Cerebellar nuclear complex (tissue), 1 donor: Measurements from ENCODE around the gene TPBG.

Source experiments
- DNase-seq, 2 experiments: peaks; one replicate each; lab custom pipeline; 2025; lab: John Stamatoyannopoulos, UW

Gene TPBG, protein sequence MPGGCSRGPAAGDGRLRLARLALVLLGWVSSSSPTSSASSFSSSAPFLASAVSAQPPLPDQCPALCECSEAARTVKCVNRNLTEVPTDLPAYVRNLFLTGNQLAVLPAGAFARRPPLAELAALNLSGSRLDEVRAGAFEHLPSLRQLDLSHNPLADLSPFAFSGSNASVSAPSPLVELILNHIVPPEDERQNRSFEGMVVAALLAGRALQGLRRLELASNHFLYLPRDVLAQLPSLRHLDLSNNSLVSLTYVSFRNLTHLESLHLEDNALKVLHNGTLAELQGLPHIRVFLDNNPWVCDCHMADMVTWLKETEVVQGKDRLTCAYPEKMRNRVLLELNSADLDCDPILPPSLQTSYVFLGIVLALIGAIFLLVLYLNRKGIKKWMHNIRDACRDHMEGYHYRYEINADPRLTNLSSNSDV

DNA sequence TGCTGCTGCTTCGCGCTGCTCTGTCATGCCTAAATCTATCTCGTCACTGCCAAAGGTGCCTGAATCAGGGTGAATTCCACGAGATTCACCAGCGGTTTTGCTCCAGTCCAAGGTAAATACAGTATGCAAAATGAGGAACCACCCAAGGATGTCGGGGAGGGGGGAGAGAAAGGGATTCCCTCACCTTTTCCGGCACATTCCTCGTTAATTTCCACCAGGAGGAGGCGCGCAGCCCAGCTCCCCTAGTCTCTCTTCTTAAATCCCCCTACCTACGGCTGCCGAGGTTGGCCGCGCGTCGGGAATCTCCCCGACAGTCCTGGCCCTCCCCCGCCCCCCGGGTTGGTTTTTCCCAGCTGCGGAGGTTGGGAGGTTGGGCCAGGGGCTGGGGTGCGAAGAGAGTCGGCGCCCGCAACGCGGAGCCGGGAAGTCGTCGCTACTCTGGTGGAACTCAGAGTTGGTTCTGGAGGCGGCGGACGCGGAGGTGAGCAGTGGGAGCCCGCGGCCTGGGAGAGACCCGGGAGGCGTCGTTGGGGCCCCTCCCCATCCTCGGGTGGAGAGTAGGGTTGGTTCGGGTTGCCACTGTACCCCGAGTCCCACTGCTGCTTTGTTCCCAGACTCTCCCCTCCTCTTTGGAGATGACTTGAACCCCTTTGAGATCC lies at the start of gene TPBG:
Gene TPBG (plus strand): TSS at position 390 of the 659 bp plus-strand sequence. CDS start 1,145 bp downstream, outside the sequence.
- DNase-seq: no peak

DNA sequence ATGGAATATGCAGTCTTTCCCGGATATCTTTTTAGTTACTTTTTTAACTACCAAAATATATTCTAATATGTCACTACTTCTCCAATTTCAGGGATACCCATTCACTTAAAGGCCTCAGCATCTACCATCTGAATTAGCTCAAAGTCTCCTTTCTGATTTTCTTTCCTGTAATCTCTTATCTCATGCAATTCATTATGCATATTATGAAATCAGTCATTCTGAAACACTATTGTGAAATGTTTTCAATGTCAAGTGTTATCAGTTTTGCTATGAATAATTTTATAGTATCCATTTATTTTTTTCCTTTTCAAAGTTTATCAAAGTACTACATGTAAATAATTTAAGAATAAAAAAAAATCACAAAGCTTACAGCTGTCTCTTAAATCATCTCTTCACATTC lies 41.2 kb upstream of the TPBG start:
- no peak for DNase-seq

DNA sequence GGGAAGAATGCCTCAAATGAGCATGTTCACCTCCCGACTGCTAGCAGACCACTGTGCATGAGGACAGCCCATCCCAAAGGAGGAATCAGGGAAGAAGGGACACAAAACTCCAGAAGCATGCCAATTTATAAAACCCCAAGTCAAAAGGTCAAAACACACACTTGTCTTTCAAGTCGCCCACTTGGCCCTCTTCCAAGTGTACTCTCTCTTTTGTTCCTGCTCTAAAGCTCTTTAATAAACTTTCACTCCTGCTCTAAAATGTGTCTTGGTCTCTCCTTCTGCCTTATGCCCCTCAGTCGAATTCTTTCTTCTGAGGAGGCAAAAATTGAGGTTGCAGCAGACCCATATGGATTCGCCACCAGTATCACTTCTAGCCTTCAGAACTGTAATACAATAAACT lies 33.9 kb upstream of the TPBG start:
- DNase-seq: no peak

DNA sequence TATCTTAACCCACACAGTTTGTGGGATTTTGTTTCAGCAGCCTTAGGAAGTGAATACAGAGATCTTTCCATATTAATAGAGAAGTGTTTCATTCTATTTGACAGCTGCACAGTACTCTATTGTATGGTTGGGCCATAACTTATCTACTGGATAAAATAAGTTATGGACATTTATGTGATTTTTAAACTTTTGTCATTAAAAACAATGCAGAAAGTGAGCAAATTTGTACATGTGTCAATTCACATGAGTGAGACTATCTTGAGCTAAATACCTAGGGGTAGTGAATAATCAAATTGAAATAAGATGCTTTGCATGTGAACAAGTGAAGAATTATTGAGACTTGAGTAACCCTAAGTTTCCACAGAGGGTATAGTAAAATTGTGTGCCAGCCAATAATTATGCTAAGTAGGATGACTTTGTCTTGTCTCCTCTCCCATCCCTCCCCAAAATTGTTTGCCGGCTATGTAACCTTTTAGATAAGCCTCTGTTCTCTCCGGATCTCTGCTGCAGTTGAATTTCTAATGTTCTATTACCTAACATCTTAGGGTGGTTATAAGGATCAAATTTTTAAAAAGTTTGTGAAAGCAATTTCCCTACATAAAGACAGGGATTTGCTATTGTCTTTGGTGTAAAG lies 33.3 kb upstream of the TPBG start:
- DNase-seq: no peak

DNA sequence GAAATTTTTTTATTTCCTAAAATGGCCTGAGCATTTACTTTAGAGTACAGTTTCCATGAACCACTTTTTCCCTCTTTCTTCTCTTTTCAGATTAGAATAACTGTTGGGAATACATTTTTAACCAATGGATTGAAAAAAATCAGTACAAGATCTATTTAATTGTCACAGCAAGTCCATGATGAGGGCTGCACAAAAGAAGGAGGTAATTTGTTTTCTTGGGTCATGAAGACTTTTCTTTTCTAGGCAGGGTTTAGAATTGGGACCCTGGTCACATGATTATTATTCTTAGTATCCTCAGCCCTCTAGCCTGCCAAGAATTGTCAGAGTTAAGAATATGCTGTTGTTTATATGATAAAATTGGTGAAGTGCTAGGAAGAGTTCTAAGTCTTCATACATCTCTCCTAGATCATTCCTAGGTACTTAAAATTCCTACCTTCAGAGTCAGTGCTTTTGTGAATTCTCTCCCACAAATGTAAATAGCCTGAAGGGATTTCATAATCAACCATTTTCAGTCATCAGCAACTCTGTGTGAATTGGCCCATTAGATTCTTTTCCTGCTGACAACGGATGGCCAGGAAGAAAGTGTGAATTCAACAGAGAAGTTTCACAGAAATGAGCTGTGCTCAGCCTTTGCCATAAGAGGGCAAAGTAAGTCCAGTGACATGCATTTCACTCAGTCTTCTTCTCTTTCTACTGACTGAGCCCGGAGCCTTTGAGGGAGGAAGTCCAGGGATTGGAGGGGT lies 32.4 kb upstream of the TPBG start:
- DNase-seq: no peak

DNA sequence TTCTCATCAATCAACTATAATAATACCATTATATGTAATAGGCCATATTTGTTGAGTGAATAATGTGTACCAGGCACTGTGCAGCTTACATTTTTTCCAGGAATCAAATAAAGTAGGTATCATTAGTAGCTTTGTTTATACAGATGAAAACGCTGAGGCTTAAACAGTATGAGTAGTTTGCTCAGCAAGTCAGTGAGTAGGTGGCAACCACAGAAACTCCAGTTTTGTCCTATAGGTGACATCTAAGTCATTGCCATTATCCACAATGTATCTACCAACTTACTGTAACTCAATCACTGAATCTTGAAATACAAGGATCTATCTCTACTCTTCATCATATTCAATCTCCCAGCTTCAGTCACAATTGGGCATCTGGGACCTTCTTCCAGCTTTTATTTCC lies 29.8 kb upstream of the TPBG start:
- DNase-seq: no peak

DNA sequence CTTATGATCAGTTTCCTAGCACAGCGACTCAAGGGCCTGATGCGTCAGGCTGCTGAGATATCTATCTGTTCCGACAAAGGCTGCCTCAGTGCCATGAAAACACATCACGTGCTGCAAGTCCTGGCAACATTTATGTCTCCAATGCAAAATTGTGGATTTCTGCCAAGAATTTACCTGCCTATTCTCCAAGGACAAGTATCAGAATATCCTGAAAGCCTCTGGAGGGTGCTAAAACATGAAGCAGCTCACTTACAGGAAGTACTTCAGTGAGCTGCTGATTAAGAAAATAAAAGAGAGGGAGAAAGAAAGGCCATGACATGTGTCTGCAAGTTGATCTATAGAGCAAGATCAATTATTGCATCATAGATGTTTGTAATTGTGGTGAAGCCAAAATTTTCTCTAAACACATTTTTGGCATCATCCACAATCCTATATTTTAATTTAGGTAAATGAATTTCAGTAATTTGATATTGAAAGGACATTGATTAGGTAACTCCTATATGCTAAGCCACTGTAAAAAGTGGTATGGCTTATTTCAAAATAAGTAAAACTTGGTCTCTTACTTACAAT lies 25.8 kb upstream of the TPBG start:
- DNase-seq: no peak

DNA sequence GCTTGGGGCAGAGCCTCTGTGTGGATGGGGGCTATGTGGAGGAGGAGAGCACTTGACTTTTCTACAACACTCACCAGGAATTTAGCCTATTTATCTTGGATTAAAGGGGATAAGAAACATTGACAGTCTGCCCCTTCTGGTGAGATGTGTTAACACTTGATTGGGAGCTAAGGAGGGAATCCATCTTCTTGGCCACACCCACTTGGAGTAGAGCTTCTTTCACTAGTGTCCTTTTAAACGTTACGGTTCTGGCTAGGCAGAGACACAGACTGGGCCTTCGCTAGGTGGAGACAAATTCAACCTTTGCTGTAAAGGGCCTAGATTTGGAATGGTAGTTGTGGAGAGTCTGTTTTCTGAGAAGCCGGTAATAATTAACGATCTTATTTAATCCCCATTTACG lies 15.5 kb upstream of the TPBG start:
- no peak for DNase-seq

DNA sequence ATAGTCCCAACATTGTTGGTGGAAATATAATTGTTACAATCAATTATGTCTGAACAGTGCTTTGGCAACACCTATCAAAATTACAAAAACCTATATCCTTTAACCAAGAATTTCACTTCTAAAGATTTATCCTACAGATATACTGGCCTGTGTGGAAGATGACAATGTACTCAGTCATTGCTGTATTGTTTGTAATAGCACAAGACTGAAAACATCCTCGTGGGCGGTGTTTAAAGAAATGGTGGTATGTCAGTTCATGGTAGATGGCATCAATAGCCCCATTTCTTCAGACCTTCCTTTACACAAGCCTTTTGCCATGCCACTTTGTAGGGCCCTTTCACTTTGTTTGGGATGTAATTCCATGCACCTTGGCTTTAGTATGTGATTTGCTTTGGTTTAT lies 9.8 kb upstream of the TPBG start:
- DNase-seq: no peak

DNA sequence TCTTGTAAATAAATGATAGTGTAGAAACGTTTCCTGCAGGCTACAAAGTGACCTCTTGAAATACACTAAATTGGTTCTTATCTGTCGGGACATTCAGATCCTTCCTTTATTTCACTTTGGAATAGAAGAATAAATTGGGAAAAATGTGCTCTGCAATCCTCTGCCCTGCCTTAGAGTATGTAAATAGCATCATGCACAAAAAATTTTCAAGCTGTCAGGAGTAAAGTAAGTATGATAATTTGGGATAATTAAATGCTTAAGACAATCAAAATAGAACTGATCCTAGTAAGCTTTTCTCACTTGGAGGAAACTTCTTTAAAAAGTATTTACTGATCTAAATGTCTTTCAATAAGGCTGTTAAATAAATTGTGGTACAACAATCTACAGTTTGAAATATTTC lies 3.1 kb upstream of the TPBG start:
- DNase-seq: no peak

DNA sequence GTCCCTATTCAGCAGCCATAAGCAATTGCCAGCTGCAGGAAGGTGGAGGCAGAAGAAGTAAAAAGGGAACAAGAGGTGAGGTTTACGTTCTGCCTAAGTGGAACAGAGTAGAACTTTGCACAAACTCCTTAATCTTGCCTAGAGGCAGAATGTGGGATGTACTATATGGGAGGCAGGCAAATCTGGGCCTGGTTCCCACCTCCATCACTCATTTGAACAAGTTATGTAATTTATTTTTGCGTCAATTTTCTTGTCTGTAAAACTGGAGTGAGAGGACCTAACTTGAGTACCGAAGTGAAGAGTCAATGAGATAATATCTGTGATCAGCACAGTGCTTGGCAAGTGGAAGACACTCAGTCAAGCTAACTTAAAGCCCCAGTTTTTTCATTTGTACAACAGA lies 2.0 kb upstream of the TPBG start:
- DNase-seq: no peak

DNA sequence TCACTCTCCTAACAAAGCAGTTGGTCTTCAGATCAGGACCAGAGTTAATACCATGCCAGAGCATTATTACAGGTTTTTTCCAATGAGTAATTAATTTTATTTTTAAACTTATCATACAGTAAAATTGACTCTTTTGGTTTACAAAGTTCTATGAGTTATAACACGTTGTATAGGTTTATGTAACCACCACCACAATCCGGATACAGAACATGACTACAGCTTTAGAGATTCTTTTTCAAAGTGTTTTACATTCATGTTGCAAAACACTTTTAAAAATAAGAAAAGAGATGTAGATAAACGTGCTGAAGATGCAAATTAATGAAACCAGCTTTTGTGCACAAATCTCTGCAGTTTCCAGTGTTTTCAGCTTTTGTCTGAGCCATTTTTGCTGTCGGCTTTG lies 1.5 kb upstream of the TPBG start:
- DNase-seq: no peak

DNA sequence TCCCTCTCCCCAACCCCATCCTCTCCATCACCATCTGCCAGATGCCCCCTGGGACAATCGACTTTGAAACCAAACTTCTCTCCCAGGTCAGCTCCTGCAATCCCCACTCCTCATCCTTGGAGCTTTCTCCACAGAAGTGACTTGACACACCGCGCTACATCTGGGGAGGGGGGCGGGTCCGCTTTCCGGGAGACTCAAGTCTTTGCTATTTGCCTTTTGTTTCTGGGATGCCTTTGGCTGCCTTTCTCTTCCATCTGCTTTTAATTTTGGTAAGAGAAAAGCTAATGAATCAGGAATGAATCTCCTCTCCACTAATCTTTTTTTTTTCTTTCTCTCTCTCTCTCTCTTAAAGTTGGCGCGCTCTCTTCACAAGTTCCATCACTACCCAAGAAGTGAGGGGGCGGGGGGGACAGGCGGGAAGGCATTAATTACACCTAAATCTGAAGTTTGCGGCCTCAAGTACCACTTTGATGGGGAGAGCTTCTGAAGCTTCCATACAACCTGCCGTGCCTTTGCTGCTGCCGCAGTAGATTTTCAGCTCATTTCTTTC lies 664 bp upstream of the TPBG start:
- DNase-seq: no peak

DNA sequence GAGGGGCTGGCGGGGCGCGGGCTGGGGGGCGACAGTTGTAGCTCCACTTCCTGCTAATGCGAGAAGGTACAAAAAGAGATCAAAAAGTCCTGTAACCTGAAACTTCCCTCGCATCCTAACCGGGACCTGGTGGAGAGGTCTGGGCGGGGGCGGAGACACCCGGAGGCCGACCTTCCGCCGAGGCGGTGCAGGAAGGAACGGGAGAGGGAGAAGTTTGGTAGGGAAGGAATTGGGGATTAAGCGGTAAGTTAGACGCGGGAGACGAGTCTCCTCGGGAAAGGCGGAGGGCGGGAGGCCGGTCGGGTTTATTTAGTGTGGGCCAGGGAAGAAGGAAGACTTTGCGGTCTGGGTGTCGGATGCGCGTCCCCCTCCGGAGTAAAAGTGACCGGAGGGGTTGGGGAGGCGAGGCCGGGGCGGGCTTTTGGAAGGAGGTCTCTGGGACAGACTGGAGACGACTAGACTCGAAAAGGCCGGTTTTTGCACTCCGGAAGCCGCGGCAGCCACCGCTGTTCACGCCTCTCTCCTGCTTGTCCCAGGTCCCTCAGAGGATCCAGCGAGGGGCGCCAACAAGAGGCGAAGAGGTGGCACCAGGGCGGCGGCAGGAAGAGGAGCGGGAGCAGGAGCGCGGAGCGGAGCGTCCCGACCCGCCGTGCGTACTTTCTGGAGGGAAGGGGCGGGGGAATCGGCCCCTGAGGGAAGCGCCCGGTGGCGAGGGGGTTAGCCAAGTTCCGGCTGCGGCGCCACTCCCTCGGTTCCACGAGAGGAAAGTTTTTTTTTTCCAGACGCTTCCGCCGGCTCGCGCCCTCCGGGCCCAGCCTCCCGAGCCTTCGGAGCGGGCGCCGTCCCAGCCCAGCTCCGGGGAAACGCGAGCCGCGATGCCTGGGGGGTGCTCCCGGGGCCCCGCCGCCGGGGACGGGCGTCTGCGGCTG lies 734 bp downstream of the TPBG start:
- no peak for DNase-seq

DNA sequence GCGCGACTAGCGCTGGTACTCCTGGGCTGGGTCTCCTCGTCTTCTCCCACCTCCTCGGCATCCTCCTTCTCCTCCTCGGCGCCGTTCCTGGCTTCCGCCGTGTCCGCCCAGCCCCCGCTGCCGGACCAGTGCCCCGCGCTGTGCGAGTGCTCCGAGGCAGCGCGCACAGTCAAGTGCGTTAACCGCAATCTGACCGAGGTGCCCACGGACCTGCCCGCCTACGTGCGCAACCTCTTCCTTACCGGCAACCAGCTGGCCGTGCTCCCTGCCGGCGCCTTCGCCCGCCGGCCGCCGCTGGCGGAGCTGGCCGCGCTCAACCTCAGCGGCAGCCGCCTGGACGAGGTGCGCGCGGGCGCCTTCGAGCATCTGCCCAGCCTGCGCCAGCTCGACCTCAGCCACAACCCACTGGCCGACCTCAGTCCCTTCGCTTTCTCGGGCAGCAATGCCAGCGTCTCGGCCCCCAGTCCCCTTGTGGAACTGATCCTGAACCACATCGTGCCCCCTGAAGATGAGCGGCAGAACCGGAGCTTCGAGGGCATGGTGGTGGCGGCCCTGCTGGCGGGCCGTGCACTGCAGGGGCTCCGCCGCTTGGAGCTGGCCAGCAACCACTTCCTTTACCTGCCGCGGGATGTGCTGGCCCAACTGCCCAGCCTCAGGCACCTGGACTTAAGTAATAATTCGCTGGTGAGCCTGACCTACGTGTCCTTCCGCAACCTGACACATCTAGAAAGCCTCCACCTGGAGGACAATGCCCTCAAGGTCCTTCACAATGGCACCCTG lies 1.6 kb downstream of the TPBG start:
- DNase-seq: no peak

DNA sequence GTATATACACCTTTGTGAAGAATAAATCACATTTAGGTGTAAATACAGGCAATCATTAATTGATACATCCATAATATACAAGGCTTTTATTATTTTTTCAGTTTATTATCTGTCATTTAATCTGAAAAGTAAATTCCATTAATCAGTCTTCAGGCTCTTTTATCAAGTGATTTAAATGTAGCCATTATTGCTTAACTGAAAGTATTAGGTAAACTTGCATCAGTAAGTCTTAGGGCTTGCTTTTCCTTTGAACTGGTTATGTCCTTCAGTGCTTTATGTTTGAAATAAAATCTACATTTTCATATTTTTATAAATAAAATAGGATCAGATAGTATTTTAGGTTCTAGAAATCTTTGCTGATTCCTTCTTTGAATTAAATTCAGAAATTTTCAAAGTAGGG lies 4.1 kb downstream of the TPBG start:
- DNase-seq: no peak

DNA sequence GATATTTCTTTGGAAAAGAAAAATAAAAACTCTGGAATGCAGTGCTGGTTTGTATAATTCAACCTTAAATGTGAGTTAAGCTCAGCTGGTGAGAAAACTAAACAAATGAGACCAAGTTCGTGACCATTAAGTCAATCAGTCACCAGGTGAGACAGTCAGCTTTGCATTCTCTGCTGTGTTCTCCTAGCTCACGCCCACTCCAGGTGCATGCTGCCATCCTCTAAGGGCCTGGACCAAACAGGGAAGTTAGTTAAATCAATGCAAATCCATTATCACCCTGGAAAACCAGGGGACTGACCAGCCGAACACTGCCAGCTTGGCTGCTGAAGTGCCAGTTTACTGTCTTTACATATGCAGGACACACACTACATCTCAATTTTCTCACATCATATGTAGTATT lies 7.2 kb downstream of the TPBG start:
- no peak for DNase-seq

DNA sequence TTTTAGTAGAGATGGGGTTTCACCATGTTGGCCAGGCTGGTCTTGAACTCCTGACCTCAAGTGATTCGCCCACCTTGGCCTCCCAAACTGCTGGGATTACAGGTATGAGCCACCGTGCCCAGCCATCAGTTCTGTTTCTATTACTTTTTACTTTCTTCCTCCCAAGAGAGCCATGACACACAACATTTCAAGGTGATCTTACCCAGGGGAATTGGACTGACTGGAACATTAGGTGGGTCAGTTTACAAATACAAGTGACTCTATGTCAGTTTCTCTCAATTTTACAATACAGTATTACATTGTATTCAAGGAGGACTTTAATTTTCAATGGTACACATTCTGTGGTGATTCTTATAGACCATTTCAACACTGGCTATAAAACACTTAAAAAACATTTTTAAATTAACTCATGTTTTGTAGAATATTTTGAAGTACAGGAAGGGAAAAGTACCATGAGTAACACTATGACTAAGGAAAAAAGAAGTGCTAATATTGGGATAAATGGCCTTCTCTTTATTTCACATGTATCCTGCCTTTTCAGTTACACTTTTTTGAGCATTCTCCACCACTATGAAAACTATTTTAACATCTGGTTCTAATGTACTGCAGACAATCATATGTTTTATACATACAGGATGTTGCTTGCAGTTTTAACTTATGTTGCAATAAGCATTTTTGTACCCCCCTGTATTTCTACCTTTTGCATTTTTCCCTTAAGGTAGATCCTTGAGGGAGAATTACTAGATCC lies 8.4 kb downstream of the TPBG start:
- DNase-seq: no peak

DNA sequence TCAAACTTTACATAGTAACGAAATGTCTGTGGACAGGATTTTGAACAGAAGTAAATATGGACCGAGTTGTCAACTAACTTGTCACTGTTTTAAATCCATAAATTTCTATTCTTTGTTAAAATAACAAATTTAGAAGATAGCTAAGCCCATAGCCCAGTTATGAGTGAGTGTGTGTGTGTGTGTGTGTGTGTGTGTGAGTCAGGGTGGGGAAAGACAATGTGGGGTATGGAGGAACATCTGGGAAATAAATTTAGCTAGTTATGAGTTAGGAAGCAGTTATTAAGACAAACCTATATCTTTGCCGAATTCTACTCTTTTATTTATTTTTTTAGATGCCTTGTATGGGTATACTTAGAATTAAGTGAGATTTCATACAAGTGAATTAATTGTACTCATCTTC lies 9.0 kb downstream of the TPBG start:
- DNase-seq: no peak
